Measurements from ENCODE around the gene RASA2. TPM values are rescaled to one million over a fixed set of nuclear protein-coding genes. Genes with fewer than 3 reads are reported as not detected.
A peak's percentile ranks its signal among the peaks of the same experiment; 100 is the strongest.
"Not testable (repeated sequence)": the region's sequence is repeated elsewhere in the genome, so short reads cannot be mapped to it uniquely, and the experiment has no call there.

Gene RASA2
- total RNA-seq, 3 donors from 2014 or later = 15.5 to 22.5 (median 21.7) TPM

- Histone ChIP-seq H3K4me1 (ENCODE audit: low read depth) (peaks cover 20% of the 10 kb centered on the region), H3K4me3 (no peak overlapping the region), H3K36me3 (ENCODE audit: low read depth) (no peaks in the 10 kb centered on the region), H3K9me3 (no peaks in the 10 kb centered on the region)
- no peak for ATAC-seq
- no peak for DNase-seq
- TF ChIP-seq CTCF (IDR thresholded peaks at IDR 0.05) = no peak
- intact Hi-C loops (cut with DNase I, micrococcal nuclease) = no loop called here
Observed at GRCh38 chr3:141489203-141489602, 2.4 kb downstream of the RASA2 start.

- TF ChIP-seq CTCF (IDR thresholded peaks at IDR 0.05) = no peak
- DNase-seq (no peak), ATAC-seq (no peak)
- H3K4me3 ChIP-seq = no peak overlapping the region
- no peaks in the 10 kb centered on the region for H3K9me3 ChIP-seq
- H3K4me1 ChIP-seq (ENCODE audit: low read depth) = peaks cover 16% of the 10 kb centered on the region
- no peaks in the 10 kb centered on the region for H3K36me3 ChIP-seq (ENCODE audit: low read depth)
- intact Hi-C loops (cut with DNase I, micrococcal nuclease) = no loop called here
Observed at GRCh38 chr3:141491081-141491480, 4.3 kb downstream of the RASA2 start.

- DNase-seq (no peak), ATAC-seq (no peak)
- intact Hi-C loops (cut with DNase I, micrococcal nuclease) = no loop called here
- TF ChIP-seq CTCF (IDR thresholded peaks at IDR 0.05) = no peak
- Histone ChIP-seq H3K4me3 (no peak overlapping the region), H3K9me3 (no peaks in the 10 kb centered on the region), H3K36me3 (ENCODE audit: low read depth) (no peaks in the 10 kb centered on the region), H3K4me1 (ENCODE audit: low read depth) (peaks cover 12% of the 10 kb centered on the region)
Observed at GRCh38 chr3:141491929-141492328, 5.1 kb downstream of the RASA2 start.

DNA sequence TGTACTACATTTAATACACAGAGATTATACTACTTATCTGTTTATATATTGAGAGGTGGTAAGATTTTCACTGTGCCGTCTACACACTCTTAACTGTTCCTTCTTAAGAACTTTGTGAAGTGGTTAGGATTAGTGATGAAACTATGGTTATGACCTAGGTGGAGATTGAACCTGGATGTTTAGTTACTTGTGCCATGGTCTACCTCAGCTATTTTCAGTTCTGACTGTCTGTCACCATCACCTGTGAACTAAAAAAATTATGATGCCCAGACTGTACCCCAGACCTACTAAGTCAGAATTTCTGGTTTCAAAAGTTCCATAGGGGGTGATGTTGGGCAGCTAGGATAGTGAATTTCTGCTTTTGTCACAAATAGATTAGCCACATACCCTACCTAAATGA is 6.4 kb downstream of the RASA2 start:
- Histone ChIP-seq H3K9me3 (no peaks in the 10 kb centered on the region), H3K4me1 (ENCODE audit: low read depth) (peaks cover 9% of the 10 kb centered on the region), H3K36me3 (ENCODE audit: low read depth) (no peaks in the 10 kb centered on the region), H3K4me3 (no peak overlapping the region)
- DNase-seq = no peak
- intact Hi-C loops (cut with DNase I, micrococcal nuclease) = no loop called here
- no peak for ATAC-seq
- TF ChIP-seq CTCF (IDR thresholded peaks at IDR 0.05) = no peak

DNA sequence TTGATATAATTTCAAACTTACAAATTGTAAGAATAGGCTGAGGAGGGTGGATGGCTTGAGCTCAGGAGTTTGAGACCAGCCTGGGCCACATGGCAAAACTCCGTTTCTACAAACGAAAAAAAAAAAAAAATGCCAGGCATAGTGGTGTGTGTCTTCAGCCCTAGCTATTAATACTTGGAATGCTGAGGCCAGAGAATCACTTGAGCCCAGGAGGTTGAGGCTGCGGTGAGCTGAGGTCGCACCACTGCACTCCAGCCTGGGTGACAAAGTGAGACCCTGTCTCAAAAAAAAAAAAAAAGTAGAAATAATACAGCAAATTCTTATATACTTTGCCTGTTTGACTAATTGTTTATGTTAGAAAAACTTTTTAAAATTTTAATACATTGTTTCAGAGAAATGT is 10.8 kb downstream of the RASA2 start:
- DNase-seq; intact Hi-C loops (cut with DNase I, micrococcal nuclease); H3K9me3 ChIP-seq; H3K4me3 ChIP-seq; ATAC-seq; H3K4me1 ChIP-seq (ENCODE audit: low read depth); H3K36me3 ChIP-seq (ENCODE audit: low read depth): not testable (repeated sequence)

- Histone ChIP-seq H3K9me3 (no peaks in the 10 kb centered on the region), H3K36me3 (ENCODE audit: low read depth) (no peaks in the 10 kb centered on the region), H3K4me1 (ENCODE audit: low read depth) (peaks cover 7% of the 10 kb centered on the region), H3K4me3 (no peak overlapping the region)
- no peak for TF ChIP-seq CTCF (IDR thresholded peaks at IDR 0.05)
- ATAC-seq (peak; percentile 97), DNase-seq (peak; percentile 45 to 77 (median 55))
- intact Hi-C loops (cut with DNase I, micrococcal nuclease) = no loop called here
Observed at GRCh38 chr3:141498598-141499223, 11.9 kb downstream of the RASA2 start.

Data from mucosa of descending colon (tissue), 3 donors.